PC-3 (cell line): Measurements from ENCODE around the gene GPC1. TPM values are rescaled to one million over a fixed set of nuclear protein-coding genes. Genes with fewer than 3 reads are reported as not detected.

Source experiments
- ATAC-seq: fragments of 200-7000 bp; cut with Tn5 transposase; 2 replicates; pipeline ENCODE4 v1.9.1; 2020; ENCODE audit warnings: mild to moderate bottlenecking, moderate library complexity
- BruUV-seq: library from RNA; stranded (reverse); fragments of 400-500 nt; replicated peaks from 2 replicates; lab custom pipeline; 2021; lab: Mats Ljungman, UMichigan
- CTCF ChIA-PET: fragments of 300-600 bp; sonication (Branson Sonifier 250); formaldehyde crosslinking; loops from one replicate; lab custom pipeline; 2022; ENCODE audit warnings: antibody characterized with exemption; lab: Charles Lee
- POLR2A ChIA-PET: fragments of 300-600 bp; sonication (Branson Sonifier 250); formaldehyde crosslinking; loops from one replicate; lab custom pipeline; 2022; ENCODE audit warnings: antibody characterized with exemption; ENCODE audit not compliant: unreplicated experiment; lab: Charles Lee
- DNase-seq: peaks from one replicate; pipeline ENCODE4 v3.0.0-alpha.2; 2015
- H2AFZ ChIP-seq: fragments of 300-600 bp; sonication (generic); 2 replicates; pipeline ENCODE4 v1.6.0; 2016; ENCODE audit warnings: antibody characterized with exemption, low read length
- H3F3A ChIP-seq: fragments of 300-600 bp; sonication (generic); one replicate; pipeline ENCODE4 v1.6.0; 2017; ENCODE audit warnings: antibody characterized with exemption, low read length, control low read depth, mild to moderate bottlenecking; ENCODE audit not compliant: unreplicated experiment
- H3K27ac ChIP-seq: fragments of 300-600 bp; sonication (generic); 2 replicates; pipeline ENCODE4 v1.5.1; 2016; ENCODE audit warnings: mild to moderate bottlenecking, low read length
- H3K27me3 ChIP-seq: fragments of 300-600 bp; sonication (generic); 2 replicates; pipeline ENCODE4 v1.6.1; 2016; ENCODE audit warnings: low read length, mixed read lengths
- H3K36me3 ChIP-seq: fragments of 300-600 bp; sonication (generic); 2 replicates; pipeline ENCODE4 v1.6.1; 2016; ENCODE audit warnings: low read depth, mixed run types, low read length, mixed read lengths
- H3K4me1 ChIP-seq: fragments of 300-600 bp; sonication (generic); 2 replicates; pipeline ENCODE4 v1.5.1; 2016; ENCODE audit warnings: low read length; ENCODE audit not compliant: insufficient read depth
- H3K4me2 ChIP-seq: fragments of 300-600 bp; sonication (generic); 2 replicates; pipeline ENCODE4 v1.6.0; 2016; ENCODE audit warnings: low read length
- H3K4me3 ChIP-seq: fragments of 300-600 bp; sonication (generic); 2 replicates; pipeline ENCODE4 v1.5.1; 2016; ENCODE audit warnings: mild to moderate bottlenecking, low read length, mixed read lengths
- H3K79me2 ChIP-seq: fragments of 300-600 bp; sonication (generic); 2 replicates; pipeline ENCODE4 v1.6.1; 2017; ENCODE audit warnings: low read length, mixed read lengths
- H3K9ac ChIP-seq: fragments of 300-600 bp; sonication (generic); 2 replicates; pipeline ENCODE4 v1.6.0; 2016; ENCODE audit warnings: mild to moderate bottlenecking, low read length
- H3K9me2 ChIP-seq: fragments of 300-600 bp; sonication (generic); replicated peaks from 2 replicates; pipeline ENCODE4 v1.6.1; 2016; ENCODE audit warnings: mixed run types, low read length, mixed read lengths
- H3K9me3 ChIP-seq: fragments of 300-600 bp; sonication (generic); 2 replicates; pipeline ENCODE4 v1.6.1; 2016; ENCODE audit warnings: low read length, mixed read lengths
- H4K20me1 ChIP-seq: fragments of 300-600 bp; sonication (generic); 2 replicates; pipeline ENCODE4 v1.6.1; 2016; ENCODE audit warnings: low read length, mixed read lengths
- CTCF ChIP-seq: fragments of 300-600 bp; sonication (generic); conservative IDR thresholded peaks from 2 replicates; pipeline ENCODE4 v1.5.1; 2017; ENCODE audit warnings: antibody characterized with exemption, low read depth, mild to moderate bottlenecking, low read length
- EZH2 ChIP-seq: fragments of 300-600 bp; sonication (generic); IDR thresholded peaks from one replicate; pipeline ENCODE4 v1.6.1; 2017; ENCODE audit warnings: antibody characterized with exemption, mild to moderate bottlenecking, low read length; ENCODE audit not compliant: unreplicated experiment
- EZH2phosphoT487 ChIP-seq: fragments of 300-600 bp; sonication (generic); IDR thresholded peaks from 2 replicates; pipeline ENCODE4 v1.6.1; 2018; ENCODE audit warnings: mild to moderate bottlenecking, antibody characterized with exemption, low read length, borderline replicate concordance
- intact Hi-C: fragments of 100-400 bp; cut with micrococcal nuclease; formaldehyde crosslinking; loops from 2 replicates; pipeline ENCODE4 v1.9.0; 2023
- total RNA-seq: library from RNA; depleted of rRNA; stranded (reverse); fragments of >200 nt; gene quantifications from 2 replicates; pipeline ENCODE4 v1.2.3, GENCODE V29; 2014

The GPC1 gene
- total RNA-seq, 1 experiment from 2014 or later = 37.1 TPM

- Histone ChIP-seq H3K9ac (no peak overlapping the region), H3K27me3 (no peaks in the 10 kb centered on the region), H4K20me1 (no peaks in the 10 kb centered on the region), H3K27ac (no peak overlapping the region), H3K4me1 (no peaks in the 10 kb centered on the region), H3K9me3 (no peaks in the 10 kb centered on the region), H3K4me2 (no peak overlapping the region), H3F3A (no peaks in the 10 kb centered on the region), H3K4me3 (no peak overlapping the region), H3K36me3 (no peaks in the 10 kb centered on the region), H2AFZ (no peak overlapping the region), H3K79me2 (no peaks in the 10 kb centered on the region), H3K9me2 (no peaks in the 10 kb centered on the region)
- BruUV-seq = no TSS peak
- ChIA-PET CTCF (no interaction called here), POLR2A (no interaction called here)
- TF ChIP-seq EZH2 (no peak), EZH2phosphoT487 (no peak), CTCF (no peak)
- intact Hi-C loops = no loop called here
- ATAC-seq (no peak), DNase-seq (no peak)
These were observed 64.1 kb downstream of the GPC1 start for GRCh38 chr2:240499309-240500301.

DNA sequence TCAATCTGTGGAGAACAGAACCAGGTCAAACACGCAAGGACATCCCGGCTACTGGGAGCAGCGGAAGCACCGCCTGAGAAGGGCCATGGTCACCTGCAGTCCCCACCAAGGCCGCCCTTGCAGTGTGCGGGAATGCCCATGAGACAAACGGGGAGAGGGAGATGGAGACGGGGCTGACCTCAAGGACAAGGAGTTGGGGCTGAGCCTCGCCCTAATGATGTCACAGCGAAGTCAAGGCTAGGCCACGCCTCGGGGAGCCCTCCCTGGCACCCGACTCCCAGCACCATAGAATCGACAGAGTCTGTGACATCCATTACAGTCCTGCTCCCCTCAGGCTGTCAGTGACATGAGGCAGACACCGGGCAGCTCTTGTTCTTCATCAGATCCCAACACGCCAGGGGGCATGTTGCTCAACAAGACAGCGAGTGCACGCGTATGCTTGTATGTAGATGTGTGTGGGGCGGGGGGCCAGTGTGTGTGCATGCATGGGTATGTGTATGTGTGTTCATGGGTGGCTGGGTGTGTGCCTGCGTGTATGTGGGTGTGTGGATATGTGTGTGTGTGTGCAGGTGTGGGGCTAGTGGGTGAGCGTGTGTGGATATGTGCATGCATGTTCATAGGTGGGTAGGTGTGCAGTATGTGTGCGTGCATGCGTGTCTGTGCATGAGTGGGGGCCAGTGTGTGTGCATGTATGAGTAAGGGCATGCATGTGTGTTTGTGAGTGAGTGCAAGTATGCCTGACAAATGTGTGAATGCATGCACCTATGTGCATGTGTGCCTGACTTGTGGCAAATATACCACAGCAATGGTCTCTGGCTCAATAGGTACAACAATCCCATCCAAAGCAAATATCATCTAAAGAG lies 65.3 kb downstream of the GPC1 start:
- H3K79me2 ChIP-seq = no peaks in the 10 kb centered on the region
- H2AFZ ChIP-seq = no peak overlapping the region
- intact Hi-C loops = no loop called here
- POLR2A ChIA-PET = no interaction called here
- DNase-seq (no peak), ATAC-seq (no peak)
- no TSS peak for BruUV-seq
- no peak overlapping the region for H3K9ac ChIP-seq
- H3K27me3 ChIP-seq = no peaks in the 10 kb centered on the region
- H4K20me1 ChIP-seq = no peaks in the 10 kb centered on the region
- H3K4me1 ChIP-seq = no peaks in the 10 kb centered on the region
- CTCF ChIA-PET = no interaction called here
- no peak overlapping the region for H3K4me3 ChIP-seq
- no peaks in the 10 kb centered on the region for H3K9me3 ChIP-seq
- H3K9me2 ChIP-seq = no peaks in the 10 kb centered on the region
- H3F3A ChIP-seq = no peaks in the 10 kb centered on the region
- no peak overlapping the region for H3K4me2 ChIP-seq
- H3K36me3 ChIP-seq = no peaks in the 10 kb centered on the region
- H3K27ac ChIP-seq = no peak overlapping the region
- TF ChIP-seq CTCF = no peak
- no peak for TF ChIP-seq EZH2phosphoT487
- TF ChIP-seq EZH2 = no peak
